Measurements from ENCODE around the gene SEL1L.
"Not testable (repeated sequence)": the region's sequence is repeated elsewhere in the genome, so short reads cannot be mapped to it uniquely, and the experiment has no call there.

SEL1L gene

GRCh38 chr14:81474148-81474492 is 59.5 kb downstream of the SEL1L start:
- no peak for DNase-seq (ENCODE audit: low read depth)

GRCh38 chr14:81473456-81474147 is 60.1 kb downstream of the SEL1L start:
- DNase-seq (ENCODE audit: low read depth) = no peak

- DNase-seq (ENCODE audit: low read depth) = no peak
These were observed 61.4 kb downstream of the SEL1L start for GRCh38 chr14:81472096-81472800.

DNA sequence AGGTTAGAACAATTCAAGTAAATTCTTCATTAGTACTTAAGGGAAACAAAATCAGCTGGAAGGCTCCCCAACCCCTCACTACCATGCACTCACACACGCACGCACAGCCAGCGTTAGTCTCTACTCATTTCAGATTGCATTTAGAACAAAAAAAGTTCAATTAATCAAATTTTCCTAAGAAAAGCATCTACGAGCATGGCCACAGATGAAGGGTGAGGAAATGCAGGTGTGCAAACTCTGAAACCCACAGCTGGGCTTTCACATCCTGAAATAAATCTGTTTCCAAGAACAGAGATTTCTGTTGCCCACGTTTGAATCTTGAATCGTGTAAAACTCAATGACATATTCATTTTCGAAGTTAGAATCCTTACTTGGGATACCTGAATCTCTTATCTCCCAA is 62.6 kb downstream of the SEL1L start:
- DNase-seq (ENCODE audit: low read depth) = no peak

- not testable (repeated sequence) for DNase-seq (ENCODE audit: low read depth)
These were observed 63.2 kb downstream of the SEL1L start for GRCh38 chr14:81470557-81470826.

DNA sequence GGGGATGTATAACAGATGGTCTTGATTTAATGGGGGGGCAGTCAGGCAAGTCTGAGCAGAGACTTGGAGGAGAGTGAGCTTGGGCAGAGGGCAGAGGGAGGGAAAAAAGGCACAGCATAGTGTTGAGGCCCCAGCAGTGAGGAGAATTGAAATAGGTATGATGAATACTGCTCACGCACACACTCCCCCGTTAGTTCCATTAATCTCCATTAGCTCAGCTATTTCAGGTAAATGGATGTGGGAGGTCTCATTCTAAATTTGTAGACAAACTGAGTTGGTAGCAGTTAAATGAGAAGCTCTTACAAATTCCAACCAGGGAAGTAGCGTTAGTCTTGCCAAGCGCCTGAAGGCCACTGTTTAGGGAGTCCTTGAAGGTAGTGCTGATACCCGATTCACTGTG is 66.8 kb downstream of the SEL1L start:
- DNase-seq (ENCODE audit: low read depth) = no peak

- DNase-seq (ENCODE audit: low read depth) = no peak
These were observed 68.0 kb downstream of the SEL1L start for GRCh38 chr14:81465507-81466228.

DNA sequence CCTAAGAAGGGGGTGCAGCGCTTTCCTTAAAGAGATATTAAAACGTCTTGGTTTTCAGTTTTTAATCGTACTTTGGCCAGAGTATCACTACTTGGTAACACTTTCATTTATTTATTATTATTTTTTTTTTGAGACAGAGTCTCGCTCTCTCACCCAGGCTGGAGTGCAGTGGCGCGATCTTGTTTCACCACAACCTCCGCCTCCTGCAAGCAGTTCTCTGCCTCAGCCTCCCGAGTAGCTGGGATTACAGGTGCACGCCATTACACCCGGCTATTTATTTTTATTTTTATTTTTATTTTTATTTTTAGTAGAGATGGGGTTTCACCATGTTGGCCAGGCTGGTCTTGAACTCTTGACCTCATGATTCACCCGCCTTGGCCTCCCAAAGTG is 68.7 kb downstream of the SEL1L start:
- DNase-seq (ENCODE audit: low read depth) = not testable (repeated sequence)

DNA sequence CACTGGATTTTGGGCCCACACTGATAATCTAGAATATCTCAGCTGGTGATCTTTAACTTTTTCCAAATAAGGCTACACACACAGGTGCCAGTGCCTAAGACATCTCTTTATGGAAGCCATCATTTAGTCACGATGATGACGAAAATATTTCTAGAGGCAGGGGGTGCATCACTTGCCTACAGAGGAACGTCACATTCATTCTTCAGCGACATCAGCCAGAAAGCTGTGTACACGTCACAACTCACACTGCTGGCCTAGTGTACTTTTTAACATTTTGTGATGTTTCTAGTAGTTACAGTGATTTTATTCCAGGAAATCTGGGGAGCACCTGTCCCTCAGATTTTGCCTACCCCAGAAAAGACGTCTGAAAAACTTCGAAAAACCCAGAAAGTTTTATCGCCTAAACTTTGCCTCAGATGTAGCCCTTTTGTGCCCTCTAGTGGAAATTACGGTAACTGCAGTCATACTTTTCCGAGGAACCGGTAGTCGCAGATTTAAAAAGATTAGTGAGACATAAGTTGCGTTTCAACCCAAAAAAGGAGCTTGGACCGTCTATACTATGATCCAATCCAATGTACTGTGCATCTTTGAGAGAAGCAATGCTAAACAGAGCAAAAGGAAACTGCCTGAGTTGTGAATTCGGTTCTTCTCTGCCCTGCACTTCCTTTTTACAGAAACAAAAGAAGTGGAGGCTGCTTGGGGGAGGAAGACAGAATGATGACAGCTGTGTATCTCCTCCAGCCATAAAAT is 69.2 kb downstream of the SEL1L start:
- DNase-seq (ENCODE audit: low read depth) = peak; percentile 37

- DNase-seq (ENCODE audit: low read depth) = not testable (repeated sequence)
These were observed 71.3 kb downstream of the SEL1L start for GRCh38 chr14:81462356-81462755.

DNA sequence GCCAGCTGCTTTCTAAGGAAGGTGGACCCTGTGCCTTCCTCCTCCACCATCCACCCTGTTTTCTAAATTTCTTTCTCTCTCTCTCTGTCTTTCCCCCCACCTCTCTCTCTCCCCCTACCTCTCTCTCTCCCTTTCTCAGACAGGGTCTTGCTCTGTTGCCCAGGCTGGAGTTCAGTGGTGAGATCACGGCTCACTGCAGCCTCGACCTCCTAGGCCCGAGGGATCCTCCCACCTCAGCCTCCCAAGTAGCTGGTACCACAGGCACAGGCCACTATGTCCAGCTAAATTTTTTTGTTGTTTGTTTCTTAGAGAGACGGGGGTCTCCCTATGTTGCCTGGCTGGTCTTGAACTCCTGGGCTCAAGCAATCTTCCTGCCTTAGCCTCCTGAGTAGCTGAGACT is 73.7 kb downstream of the SEL1L start:
- no peak for DNase-seq (ENCODE audit: low read depth)

GRCh38 chr14:81458352-81458751 is 75.3 kb downstream of the SEL1L start:
- no peak for DNase-seq (ENCODE audit: low read depth)

- no peak for DNase-seq (ENCODE audit: low read depth)
These were observed 78.3 kb downstream of the SEL1L start for GRCh38 chr14:81455390-81455789.

DNA sequence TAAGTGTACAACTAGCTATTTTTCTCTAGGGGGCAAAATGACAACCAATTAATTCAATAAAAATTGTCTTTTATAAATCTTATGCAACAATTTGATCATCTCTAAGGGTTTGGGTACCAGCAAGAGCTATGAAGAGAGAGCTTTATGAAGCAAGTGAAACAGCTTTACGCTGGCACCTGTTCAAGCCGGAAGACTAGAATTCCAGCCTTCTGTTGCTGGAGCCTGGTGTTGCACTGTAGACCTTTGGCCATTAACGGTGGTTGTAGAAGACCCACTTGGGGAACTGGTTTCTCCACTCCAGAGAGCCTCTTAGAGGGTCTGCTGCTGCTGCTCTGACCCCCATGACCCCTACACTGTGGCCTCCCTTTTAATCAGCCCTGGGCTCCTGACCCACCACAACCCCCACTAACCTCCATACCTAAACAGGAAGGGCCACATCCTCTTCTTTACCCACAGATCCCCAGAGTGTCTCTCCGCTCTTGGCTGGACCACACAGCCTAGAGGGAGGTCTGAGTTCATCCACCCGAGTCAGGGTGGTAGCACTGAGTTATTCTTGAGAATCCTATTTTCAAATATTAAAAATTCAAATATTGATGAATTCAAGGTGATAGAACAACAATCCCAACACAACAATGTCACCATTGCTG is 79.0 kb downstream of the SEL1L start:
- no peak for DNase-seq (ENCODE audit: low read depth)

DNA sequence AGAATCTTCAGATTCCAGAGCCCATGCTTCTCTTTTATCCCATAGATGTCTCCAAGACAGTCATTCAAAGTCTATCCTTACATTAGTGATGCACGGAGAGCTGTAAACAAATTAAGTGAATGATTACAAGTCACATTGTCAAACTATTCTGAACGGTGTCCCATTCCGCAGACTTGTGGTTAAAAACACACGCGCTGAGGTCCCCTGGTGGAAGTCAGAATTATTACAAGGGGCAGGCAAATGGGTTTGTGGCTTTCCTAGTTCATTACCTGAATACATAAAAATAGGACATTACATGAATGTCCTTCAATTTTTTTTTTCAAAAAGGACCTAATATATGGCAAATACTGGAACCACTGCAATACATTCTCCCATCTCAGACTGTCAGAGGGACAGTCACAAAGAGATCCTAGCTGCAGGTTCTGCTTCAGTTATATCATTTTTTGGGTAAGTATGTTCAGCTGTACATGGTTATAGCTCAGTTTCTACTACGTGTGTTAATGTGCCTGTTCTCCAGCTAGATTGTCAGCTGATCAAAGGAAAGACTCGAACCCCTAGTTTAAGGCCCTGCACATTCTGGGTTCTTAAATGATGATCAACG is 80.4 kb downstream of the SEL1L start:
- no peak for DNase-seq (ENCODE audit: low read depth)

- no peak for DNase-seq (ENCODE audit: low read depth)
These were observed 81.1 kb downstream of the SEL1L start for GRCh38 chr14:81452341-81453133.

- no peak for DNase-seq (ENCODE audit: low read depth)
These were observed 82.7 kb downstream of the SEL1L start for GRCh38 chr14:81450976-81451375.

DNA sequence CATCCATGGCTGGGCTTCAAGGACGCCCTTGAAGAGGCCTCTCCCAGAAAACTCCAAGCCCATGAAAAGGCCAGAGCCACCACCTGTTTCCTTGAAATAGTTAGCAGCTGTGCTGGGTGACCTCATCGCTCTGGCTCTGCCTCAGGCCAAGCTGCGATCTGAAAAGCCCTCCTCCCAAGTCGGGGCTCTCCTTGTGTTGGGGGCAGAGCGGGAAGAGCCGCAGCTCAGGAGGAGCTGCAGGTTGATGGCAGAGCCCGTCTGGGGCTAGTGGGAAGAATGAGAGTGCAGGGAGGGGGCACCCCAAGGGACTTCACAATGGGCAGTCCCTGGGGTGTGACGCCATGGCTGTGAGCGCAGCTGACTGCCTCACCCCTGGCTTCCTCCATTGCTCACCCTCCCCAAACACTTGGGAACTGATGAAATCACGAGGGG is 83.5 kb downstream of the SEL1L start:
- DNase-seq (ENCODE audit: low read depth) = no peak

DNA sequence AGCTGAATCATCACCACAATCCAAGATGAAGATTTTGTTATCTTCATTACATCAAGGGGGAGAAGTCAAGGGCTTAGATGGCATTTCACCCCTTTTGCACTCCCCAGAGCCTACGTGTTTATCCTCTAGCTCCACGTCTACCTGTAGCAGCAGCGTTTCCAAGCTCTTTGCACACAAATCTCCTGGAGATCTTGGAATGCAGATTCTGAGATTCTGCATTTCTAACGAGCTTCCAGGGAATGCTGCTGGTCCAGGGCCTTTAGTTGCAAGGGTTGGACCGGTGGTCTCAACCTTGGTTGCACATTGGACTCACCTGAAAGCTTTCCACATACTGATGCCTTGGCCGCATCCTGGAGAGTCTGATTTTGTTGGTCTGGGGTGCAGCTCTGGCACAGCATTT is 84.1 kb downstream of the SEL1L start:
- no peak for DNase-seq (ENCODE audit: low read depth)

DNA sequence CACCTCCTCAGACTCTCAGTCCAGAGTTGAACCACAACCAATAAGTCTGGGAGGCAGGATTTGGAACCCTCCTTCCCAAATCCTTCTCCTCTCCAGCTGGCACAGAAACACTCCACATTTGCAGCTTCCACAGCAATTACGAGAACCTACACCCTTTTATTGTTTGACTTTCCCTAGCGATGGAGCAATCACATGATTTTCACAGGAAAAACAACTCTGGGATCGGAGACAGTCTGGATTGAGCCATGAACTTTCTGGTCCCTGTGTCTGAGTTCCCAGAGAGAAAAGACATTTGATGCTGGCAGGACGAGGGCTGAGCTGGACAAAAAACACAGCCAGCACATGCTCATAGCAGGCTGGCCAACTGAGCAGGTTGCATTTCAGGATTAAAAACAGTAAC is 84.5 kb downstream of the SEL1L start:
- DNase-seq (ENCODE audit: low read depth) = no peak
